ENCODE measurements around the gene ZNF117. TPM values are rescaled to one million over a fixed set of nuclear protein-coding genes. Genes with fewer than 3 reads are reported as not detected.
"Not testable (repeated sequence)": the region's sequence is repeated elsewhere in the genome, so short reads cannot be mapped to it uniquely, and the experiment has no call there.

The ZNF117 gene
- total RNA-seq (2022): 5.8 and 7.2 TPM in 2 replicates
- Bru-seq, nascent RNA: percentile 67 among the genes with signal in this experiment
- BruChase-seq, experiment 1, labeled RNA remaining after a 2-hour chase: percentile 83 among the genes with signal in this experiment
- percentile 84 among the genes with signal in this experiment for BruChase-seq, experiment 2, labeled RNA remaining after a 6-hour chase
- long read RNA-seq, partial matches to known transcripts: 0 of 3 reads
- long read RNA-seq, other reads (novel, unspliced or antisense): 2 of 3 reads

- CTCF ChIA-PET: no interaction called here
- no peak within 1 kb of the TSS for H3K27ac Mint-ChIP-seq (ENCODE audit: unreplicated experiment)
- H3K4me1 Mint-ChIP-seq (ENCODE audit: low read depth, unreplicated experiment): no peaks in the 10 kb centered on the region
- peaks cover 24% of the 10 kb centered on the region for H3K9me3 ChIP-seq
- H3K9me3 Mint-ChIP-seq (ENCODE audit: unreplicated experiment): peaks cover 77% of the 10 kb centered on the region
- no TSS peak for BruUV-seq (replicated peaks)
- H3K27me3 Mint-ChIP-seq (ENCODE audit: insufficient read depth, unreplicated experiment): no peaks in the 10 kb centered on the region
- POLR2A ChIA-PET: no interaction called here
- TF ChIP-seq CTCF (IDR thresholded peaks at IDR 0.05; ENCODE audit: insufficient read depth in 1 of 2, low read depth in 1 of 2, low read length in 1 of 2, severe bottlenecking in 1 of 2, unreplicated experiment in 1 of 2): no peak
- H3K36me3 ChIP-seq (ENCODE audit: control insufficient read depth, insufficient read depth, low read length): peaks cover 1% of the 10 kb centered on the region; the same call in 1 of the 2 replicates
- H3K4me3 Mint-ChIP-seq (ENCODE audit: unreplicated experiment): no peak within 1 kb of the TSS
- no peaks in the 10 kb centered on the region for H3K4me1 ChIP-seq
- H3K27me3 ChIP-seq (replicated peaks; ENCODE audit: control insufficient read depth, insufficient read depth, low read length): no peaks in the 10 kb centered on the region
- intact Hi-C loops (cut with micrococcal nuclease; ENCODE audit: unreplicated experiment): no loop called here
- DNase-seq: no peak
- no peak within 1 kb of the TSS for H3K4me3 ChIP-seq (ENCODE audit: low read depth, low read length)
- H3K36me3 Mint-ChIP-seq (ENCODE audit: insufficient read depth, unreplicated experiment): no peaks in the 10 kb centered on the region
Measured at GRCh38 chr7:64990936-64991335, at the start of gene ZNF117. TSS of gene ZNF117 (minus strand) at chr7:64991036.

GRCh38 chr7:65038767-65039166, 47.9 kb upstream of the ZNF117 start:
- H3K36me3 ChIP-seq (ENCODE audit: control insufficient read depth, insufficient read depth, low read length); H3K36me3 Mint-ChIP-seq (ENCODE audit: insufficient read depth, unreplicated experiment); H3K27me3 ChIP-seq (replicated peaks; ENCODE audit: control insufficient read depth, insufficient read depth, low read length); POLR2A ChIA-PET; H3K4me1 Mint-ChIP-seq (ENCODE audit: low read depth, unreplicated experiment); BruUV-seq (replicated peaks); H3K9me3 ChIP-seq; H3K4me1 ChIP-seq; H3K9me3 Mint-ChIP-seq (ENCODE audit: unreplicated experiment); CTCF ChIA-PET; H3K27me3 Mint-ChIP-seq (ENCODE audit: insufficient read depth, unreplicated experiment): not testable (repeated sequence)
- peak; percentile 62 to 70 for DNase-seq
- H3K4me3 Mint-ChIP-seq (ENCODE audit: unreplicated experiment): peak overlapping the region; percentile 89
- intact Hi-C loops (cut with micrococcal nuclease; ENCODE audit: unreplicated experiment): loop anchor here (1.0 to 10.0 kb wide), 4 partner anchors 32 to 372 kb away; partner anchors contain the start of genes ERV3-1 and ZNF107
- peak overlapping the region; percentile 67 for H3K27ac Mint-ChIP-seq (ENCODE audit: unreplicated experiment)
- H3K4me3 ChIP-seq (ENCODE audit: low read depth, low read length): peak overlapping the region; percentile 83

GRCh38 chr7:65037740-65038688, 47.2 kb upstream of the ZNF117 start:
- BruUV-seq (replicated peaks): no TSS peak

GRCh38 chr7:65036526-65036925, 45.7 kb upstream of the ZNF117 start:
- DNase-seq: not testable (repeated sequence)

More at GRCh38 chr7:65037740-65038688, 47.2 kb upstream of the ZNF117 start:
- Mint-ChIP-seq H3K4me3 (ENCODE audit: unreplicated experiment) (peak overlapping the region; percentile 89), H3K36me3 (ENCODE audit: insufficient read depth, unreplicated experiment) (peaks cover 6% of the 10 kb centered on the region), H3K27me3 (ENCODE audit: insufficient read depth, unreplicated experiment) (no peaks in the 10 kb centered on the region), H3K9me3 (ENCODE audit: unreplicated experiment) (no peaks in the 10 kb centered on the region), H3K4me1 (ENCODE audit: low read depth, unreplicated experiment) (no peaks in the 10 kb centered on the region), H3K27ac (ENCODE audit: unreplicated experiment) (peak overlapping the region; percentile 57)
- no peak for TF ChIP-seq CTCF (IDR thresholded peaks at IDR 0.05; ENCODE audit: insufficient read depth in 1 of 2, low read depth in 1 of 2, low read length in 1 of 2, severe bottlenecking in 1 of 2, unreplicated experiment in 1 of 2)
- Histone ChIP-seq H3K9me3 (no peaks in the 10 kb centered on the region), H3K4me1 (0 out of 2 replicates have a peak, but pooled peaks cover 3% of the 10 kb centered on the region), H3K27me3 (replicated peaks; ENCODE audit: control insufficient read depth, insufficient read depth, low read length) (no peaks in the 10 kb centered on the region), H3K36me3 (ENCODE audit: control insufficient read depth, insufficient read depth, low read length) (no peaks in the 10 kb centered on the region), H3K4me3 (ENCODE audit: low read depth, low read length) (peak overlapping the region; percentile 83)
- CTCF ChIA-PET: interaction anchor here (1.2 to 1.4 kb wide), 2 partner anchors 32 to 87 kb away, joined by 3 to 4 read pairs; partner anchors contain the start of gene ERV3-1
- DNase-seq: peak; percentile 94
- intact Hi-C loops (cut with micrococcal nuclease; ENCODE audit: unreplicated experiment): loop anchor here (1.0 to 10.0 kb wide), 4 partner anchors 32 to 372 kb away; partner anchors contain the start of genes ERV3-1 and ZNF107
- POLR2A ChIA-PET: interaction anchor here (0.6 to 1.3 kb wide), 3 partner anchors 11 to 235 kb away, joined by 3 to 13 read pairs (median 5); partner anchors contain the start of gene ERV3-1

GRCh38 chr7:65035469-65035868, 44.6 kb upstream of the ZNF117 start:
- DNase-seq; H3K27me3 ChIP-seq (replicated peaks; ENCODE audit: control insufficient read depth, insufficient read depth, low read length); H3K4me1 Mint-ChIP-seq (ENCODE audit: low read depth, unreplicated experiment); H3K9me3 ChIP-seq; BruUV-seq (replicated peaks); H3K4me1 ChIP-seq; H3K36me3 ChIP-seq (ENCODE audit: control insufficient read depth, insufficient read depth, low read length); POLR2A ChIA-PET; H3K27me3 Mint-ChIP-seq (ENCODE audit: insufficient read depth, unreplicated experiment); H3K36me3 Mint-ChIP-seq (ENCODE audit: insufficient read depth, unreplicated experiment); H3K9me3 Mint-ChIP-seq (ENCODE audit: unreplicated experiment); CTCF ChIA-PET; H3K4me3 Mint-ChIP-seq (ENCODE audit: unreplicated experiment); H3K4me3 ChIP-seq (ENCODE audit: low read depth, low read length); H3K27ac Mint-ChIP-seq (ENCODE audit: unreplicated experiment): not testable (repeated sequence)
- intact Hi-C loops (cut with micrococcal nuclease; ENCODE audit: unreplicated experiment): loop anchor here (10.0 kb wide), 1 partner anchor 81 kb away; no protein-coding TSS in a partner anchor

More at GRCh38 chr7:65036526-65036925, 45.7 kb upstream of the ZNF117 start:
- H3K9me3 ChIP-seq; H3K4me1 Mint-ChIP-seq (ENCODE audit: low read depth, unreplicated experiment); POLR2A ChIA-PET; H3K4me3 Mint-ChIP-seq (ENCODE audit: unreplicated experiment); H3K27me3 ChIP-seq (replicated peaks; ENCODE audit: control insufficient read depth, insufficient read depth, low read length); H3K36me3 ChIP-seq (ENCODE audit: control insufficient read depth, insufficient read depth, low read length); H3K4me3 ChIP-seq (ENCODE audit: low read depth, low read length); BruUV-seq (replicated peaks); H3K4me1 ChIP-seq; H3K27me3 Mint-ChIP-seq (ENCODE audit: insufficient read depth, unreplicated experiment); H3K9me3 Mint-ChIP-seq (ENCODE audit: unreplicated experiment); H3K27ac Mint-ChIP-seq (ENCODE audit: unreplicated experiment); H3K36me3 Mint-ChIP-seq (ENCODE audit: insufficient read depth, unreplicated experiment): not testable (repeated sequence)
- CTCF ChIA-PET: interaction anchor here (0.6 kb wide), 1 partner anchor 53 kb away, joined by 4 read pairs; no protein-coding TSS in a partner anchor
- intact Hi-C loops (cut with micrococcal nuclease; ENCODE audit: unreplicated experiment): loop anchor here (10.0 kb wide), 1 partner anchor 82 kb away; no protein-coding TSS in a partner anchor

Measured in Caco-2 (cell line).